ENCODE data around the gene GTF2F2.
"Not testable (repeated sequence)": the region's sequence is repeated elsewhere in the genome, so short reads cannot be mapped to it uniquely, and the experiment has no call there.

Gene GTF2F2

GRCh38 chr13:45180713-45181601 lies 60.6 kb downstream of the GTF2F2 start:
- DNase-seq, result no peak

DNA sequence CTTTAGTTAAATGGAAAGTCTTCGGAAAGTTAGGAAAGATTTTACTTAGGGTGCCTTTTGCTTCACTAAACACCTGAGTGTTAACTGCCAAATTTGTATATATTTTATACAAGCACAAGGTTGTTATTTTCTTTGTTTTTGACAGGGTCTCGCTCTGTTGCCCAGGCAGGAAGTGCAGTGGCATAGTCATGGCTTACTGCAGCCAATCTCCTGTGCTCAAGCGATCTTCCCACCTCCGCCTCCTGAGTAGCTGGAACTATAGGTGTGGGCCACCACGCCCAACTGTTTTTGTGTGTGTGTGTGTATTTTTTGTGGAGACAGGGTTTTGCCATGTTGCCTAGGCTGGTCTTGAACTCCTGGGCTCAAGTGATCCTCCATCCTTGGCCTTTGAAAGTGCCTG lies 64.4 kb downstream of the GTF2F2 start:
- DNase-seq, result no peak

GRCh38 chr13:45185286-45185685 lies 65.0 kb downstream of the GTF2F2 start:
- DNase-seq, result no peak

DNA sequence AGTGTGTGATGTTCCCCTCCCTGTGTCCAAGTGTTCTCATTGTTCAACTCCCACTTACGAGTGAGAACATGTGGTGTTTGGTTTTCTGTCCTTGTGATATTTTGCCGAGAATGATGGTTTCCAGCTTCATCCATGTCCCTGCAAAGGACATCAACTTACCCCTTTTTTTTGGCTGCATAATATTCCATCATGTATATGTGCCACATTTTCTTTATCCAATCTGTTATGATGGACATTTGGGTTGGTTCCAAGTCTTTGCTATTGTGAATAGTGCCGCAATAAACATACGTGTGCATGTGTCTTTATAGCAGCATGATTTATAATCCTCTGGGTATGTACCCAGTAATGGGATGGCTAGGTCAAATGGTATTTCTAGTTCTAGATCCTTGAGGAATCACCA lies 68.8 kb downstream of the GTF2F2 start:
- DNase-seq, result not testable (repeated sequence)

DNA sequence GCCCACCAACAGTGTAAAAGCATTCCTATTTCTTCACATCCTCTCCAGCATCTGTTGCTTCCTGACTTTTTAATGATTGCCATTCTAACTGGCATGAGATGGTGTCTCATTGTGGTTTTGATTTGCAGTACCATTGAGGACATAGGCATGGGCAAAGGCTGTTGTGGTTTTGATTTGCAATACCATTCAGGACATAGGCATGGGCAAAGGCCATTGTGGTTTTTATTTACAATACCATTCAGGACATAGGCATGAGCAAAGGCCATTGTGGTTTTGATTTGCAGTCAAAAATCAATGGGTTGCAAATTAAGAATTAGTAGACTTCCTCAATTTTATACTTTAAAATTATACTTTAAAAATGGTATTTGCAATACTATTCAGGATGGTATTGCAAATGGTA lies 69.2 kb downstream of the GTF2F2 start:
- not testable (repeated sequence) for DNase-seq

- no peak for DNase-seq
These were observed 71.6 kb downstream of the GTF2F2 start for GRCh38 chr13:45191874-45192273.

- no peak for DNase-seq
These were observed 74.0 kb downstream of the GTF2F2 start for GRCh38 chr13:45194081-45194939.

DNA sequence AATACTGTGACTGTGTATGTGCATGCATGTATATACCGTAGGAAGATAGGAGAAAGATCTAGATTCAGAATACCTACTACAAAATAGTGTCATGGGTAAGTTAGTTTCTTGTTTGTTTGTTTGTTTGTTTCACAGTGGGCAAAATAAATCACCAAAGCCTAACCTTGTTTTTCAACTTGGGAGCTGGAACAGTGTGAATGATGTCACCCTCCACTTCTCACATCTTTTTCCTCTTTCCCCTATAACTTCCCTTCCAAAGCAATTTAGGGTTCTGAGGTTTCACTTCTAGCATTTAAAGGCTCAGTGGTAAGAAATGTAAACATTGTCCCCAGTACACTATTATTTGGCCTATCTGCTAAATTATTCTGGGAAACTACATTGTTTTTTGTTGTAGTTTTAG lies 75.1 kb downstream of the GTF2F2 start:
- no peak for DNase-seq

- DNase-seq, result no peak
These were observed 75.8 kb downstream of the GTF2F2 start for GRCh38 chr13:45196096-45196495.

DNA sequence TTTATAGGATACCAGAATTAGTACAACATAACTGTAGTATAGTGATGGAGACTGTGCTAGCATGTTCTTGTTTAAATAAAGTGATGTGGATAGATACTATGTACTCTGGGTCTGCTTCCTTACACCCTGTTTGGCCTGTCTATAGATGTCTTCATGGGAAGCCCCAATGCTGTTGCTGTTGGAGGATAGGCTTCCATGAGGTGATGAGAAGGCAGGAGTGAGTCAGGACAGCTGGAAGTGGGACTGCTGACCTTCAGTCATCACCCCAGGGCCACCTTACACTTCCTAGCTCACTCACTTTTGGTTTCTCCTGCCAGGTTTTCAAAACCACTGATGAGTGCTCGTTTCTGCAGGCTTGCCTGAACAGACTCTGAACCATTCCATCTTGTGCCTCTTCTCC lies 76.3 kb downstream of the GTF2F2 start:
- DNase-seq, result no peak

GRCh38 chr13:45198041-45198440 lies 77.7 kb downstream of the GTF2F2 start:
- no peak for DNase-seq

DNA sequence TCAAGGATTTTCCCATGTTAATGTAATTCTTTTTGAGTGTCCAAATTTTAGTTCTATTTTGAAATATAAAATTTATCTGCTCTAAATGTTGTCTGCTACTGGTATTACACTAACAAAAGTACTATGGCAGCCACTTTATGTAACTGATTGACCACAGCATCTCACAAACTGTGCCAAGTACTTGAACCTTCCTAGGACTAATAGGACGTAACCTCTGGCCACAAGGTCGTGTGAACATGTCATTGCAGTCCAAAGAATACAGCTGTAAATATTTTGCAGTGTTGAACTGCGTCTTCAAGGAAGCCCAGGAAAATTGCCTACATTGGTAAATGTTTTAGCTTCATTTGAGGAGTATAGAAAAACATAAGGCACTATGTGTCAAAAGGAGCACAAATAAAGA lies 78.6 kb downstream of the GTF2F2 start:
- DNase-seq, result no peak

GRCh38 chr13:45199711-45200110 lies 79.4 kb downstream of the GTF2F2 start:
- DNase-seq, result no peak

DNA sequence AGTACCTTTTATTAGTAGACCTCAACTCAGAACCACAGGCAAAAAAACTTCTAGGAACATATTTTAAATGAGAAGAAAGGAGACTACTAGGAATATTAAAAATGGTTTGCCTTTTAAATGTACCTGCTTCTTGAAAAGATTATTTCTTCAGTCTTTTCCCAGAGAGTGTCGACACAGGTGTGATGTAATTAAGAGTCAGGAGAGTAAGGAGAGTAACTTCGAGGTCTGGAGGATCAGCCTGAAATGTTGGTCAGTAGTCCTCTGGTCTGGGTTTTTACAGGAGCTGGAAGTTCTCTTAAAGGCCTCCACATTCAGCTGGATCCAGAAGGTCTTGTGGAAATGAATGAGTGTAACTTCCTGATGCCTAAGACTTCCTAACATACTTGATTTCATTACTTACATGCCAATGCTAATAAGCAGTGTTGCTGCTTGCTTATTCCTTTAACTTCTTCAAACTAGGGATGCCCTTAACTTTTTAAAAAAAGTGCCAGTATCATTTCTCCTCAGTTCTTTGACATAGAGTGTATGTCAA lies 80.5 kb downstream of the GTF2F2 start, which contains the start of gene KCTD4:
TSS of gene KCTD4 (minus strand) at position 345 of the 532 bp plus-strand sequence. CDS start 6,478 bp downstream, outside the sequence.
- DNase-seq, result no peak

- no peak for DNase-seq
These were observed 84.8 kb downstream of the GTF2F2 start for GRCh38 chr13:45205124-45205523.

DNA sequence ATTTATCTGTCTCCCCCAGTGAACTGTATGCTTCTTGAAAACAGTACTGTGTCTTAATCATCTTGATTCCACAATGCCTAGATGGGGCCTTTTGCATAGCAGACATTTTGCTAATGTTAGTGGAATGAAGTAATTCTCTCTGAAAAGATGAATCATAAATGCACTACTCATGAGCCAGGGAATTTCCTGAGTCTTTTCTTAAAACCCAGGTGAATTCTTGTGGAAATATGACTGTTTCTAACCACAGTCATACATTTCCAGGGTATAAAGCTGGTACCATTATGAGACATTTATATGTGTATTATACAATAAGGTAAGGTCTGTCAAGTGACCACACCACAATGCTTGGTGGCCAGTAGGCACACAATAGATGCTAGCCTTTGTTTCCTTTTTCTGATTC lies 86.0 kb downstream of the GTF2F2 start:
- peak; percentile 12 for DNase-seq

DNA sequence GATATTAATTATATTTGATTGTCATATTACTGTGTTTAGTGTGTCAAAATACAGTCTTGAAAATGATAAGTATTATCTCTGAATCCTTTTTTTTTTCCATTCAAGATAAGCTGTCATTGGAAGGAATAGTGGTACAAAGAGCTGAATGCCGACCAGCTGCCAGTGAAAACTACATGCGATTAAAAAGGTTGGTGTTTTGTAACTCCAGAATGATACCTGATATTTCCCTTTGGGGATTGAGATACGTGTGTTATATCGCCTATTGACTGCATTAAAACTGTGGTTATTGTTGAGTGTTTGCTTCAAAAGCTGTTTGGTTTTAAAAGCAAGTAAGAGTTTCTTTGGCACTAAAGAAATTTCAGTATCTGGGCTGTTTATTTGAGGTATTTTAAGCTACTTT lies 87.0 kb downstream of the GTF2F2 start:
- no peak for DNase-seq

DNA sequence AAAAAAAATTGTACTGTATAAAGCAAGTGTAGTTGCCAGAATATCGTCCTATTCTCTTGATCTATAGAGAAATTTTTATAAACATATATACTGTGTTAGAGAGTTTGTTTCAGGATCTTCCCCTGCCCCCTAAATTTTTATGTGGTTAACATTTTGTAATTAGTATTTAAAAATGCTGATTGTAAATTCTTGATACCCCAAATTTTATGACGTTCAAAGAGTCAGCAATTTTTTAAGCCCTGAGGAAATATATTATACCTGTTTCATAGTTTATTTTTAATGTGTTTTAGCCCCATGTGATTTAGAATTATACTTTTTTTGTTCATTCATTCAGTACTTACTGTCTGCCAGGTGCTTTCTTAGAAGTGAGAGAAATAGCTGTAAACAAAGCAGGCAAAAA lies 87.8 kb downstream of the GTF2F2 start:
- no peak for DNase-seq

DNA sequence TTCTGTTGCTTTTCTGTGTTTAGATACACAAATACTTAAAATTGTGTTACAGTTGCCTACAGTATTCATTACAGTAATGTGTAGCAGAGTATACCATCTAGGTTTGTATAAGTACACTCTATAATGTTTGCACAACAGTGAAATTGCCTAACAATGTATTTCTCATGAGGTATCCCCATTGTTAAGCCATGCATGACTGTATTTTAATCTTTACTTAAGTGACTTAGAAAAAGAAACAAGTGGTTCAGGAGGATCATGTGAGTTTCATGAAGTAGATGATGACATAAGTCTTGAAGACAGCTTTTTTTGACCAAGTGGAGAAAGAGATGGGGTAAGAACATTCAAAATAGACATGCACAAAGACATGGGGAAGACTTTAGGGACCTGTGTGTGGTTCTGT lies 88.9 kb downstream of the GTF2F2 start:
- DNase-seq, result no peak

GRCh38 chr13:45215392-45216077 lies 95.2 kb downstream of the GTF2F2 start:
- DNase-seq, result no peak

GRCh38 chr13:45216193-45216592 lies 95.9 kb downstream of the GTF2F2 start:
- no peak for DNase-seq

- no peak for DNase-seq
These were observed 98.4 kb downstream of the GTF2F2 start for GRCh38 chr13:45218689-45219088.
